Measurements from ENCODE around the gene PRKRIP1.
A peak's percentile ranks its signal among the peaks of the same experiment; 100 is the strongest.

The PRKRIP1 gene

GRCh38 chr7:102387064-102387463 lies 9.1 kb upstream of the PRKRIP1 start:
- H3K4me1 ChIP-seq (ENCODE audit: insufficient read depth, low read length, severe bottlenecking): no peaks in the 10 kb centered on the region
- peaks cover 65% of the 10 kb centered on the region for H3K36me3 ChIP-seq (ENCODE audit: insufficient read depth, low read length)
- 0 out of 2 replicates have a peak, but pooled peaks cover 2% of the 10 kb centered on the region for H4K20me1 ChIP-seq (ENCODE audit: insufficient read depth, low read length)
- no peak for TF ChIP-seq CTCF (IDR thresholded peaks at IDR 0.05; ENCODE audit: low read length)
- no peak for TF ChIP-seq EZH2 (IDR thresholded peaks at IDR 0.05; ENCODE audit: borderline replicate concordance, low read length)
- H3K4me3 ChIP-seq (ENCODE audit: low read depth, low read length, poor library complexity, severe bottlenecking): no peak overlapping the region
- H2AFZ ChIP-seq (ENCODE audit: low read length): no peak overlapping the region
- H3K9me2 ChIP-seq (ENCODE audit: low read depth, low read length): no peaks in the 10 kb centered on the region
- H3K9me3 ChIP-seq (ENCODE audit: low read length): no peaks in the 10 kb centered on the region
- H3K27me3 ChIP-seq (ENCODE audit: insufficient read depth, low read length): no peaks in the 10 kb centered on the region
- no peak overlapping the region for H3K27ac ChIP-seq (ENCODE audit: low read depth, low read length, poor library complexity, severe bottlenecking)
- no peaks in the 10 kb centered on the region for H3K79me2 ChIP-seq (ENCODE audit: insufficient read depth, low read length)
- no peak overlapping the region for H3K9ac ChIP-seq (ENCODE audit: low read length)
- H3F3A ChIP-seq (ENCODE audit: insufficient read depth, low read length): no peaks in the 10 kb centered on the region; the same call in none of the 2 replicates
- H3K4me2 ChIP-seq (ENCODE audit: low read length): no peak overlapping the region

GRCh38 chr7:102389810-102390209 lies 6.4 kb upstream of the PRKRIP1 start:
- Histone ChIP-seq H2AFZ (ENCODE audit: low read length) (no peak overlapping the region), H4K20me1 (ENCODE audit: insufficient read depth, low read length) (0 out of 2 replicates have a peak, but pooled peaks cover 2% of the 10 kb centered on the region), H3K9me2 (ENCODE audit: low read depth, low read length) (no peaks in the 10 kb centered on the region), H3K4me2 (ENCODE audit: low read length) (no peak overlapping the region), H3K27me3 (ENCODE audit: insufficient read depth, low read length) (no peaks in the 10 kb centered on the region), H3K9me3 (ENCODE audit: low read length) (no peaks in the 10 kb centered on the region), H3F3A (ENCODE audit: insufficient read depth, low read length) (no peaks in the 10 kb centered on the region; the same call in none of the 2 replicates), H3K27ac (ENCODE audit: low read depth, low read length, poor library complexity, severe bottlenecking) (peak overlapping the region; percentile 44), H3K4me3 (ENCODE audit: low read depth, low read length, poor library complexity, severe bottlenecking) (no peak overlapping the region), H3K9ac (ENCODE audit: low read length) (no peak overlapping the region), H3K4me1 (ENCODE audit: insufficient read depth, low read length, severe bottlenecking) (no peaks in the 10 kb centered on the region), H3K79me2 (ENCODE audit: insufficient read depth, low read length) (no peaks in the 10 kb centered on the region), H3K36me3 (ENCODE audit: insufficient read depth, low read length) (peaks cover 52% of the 10 kb centered on the region)
- no peak for TF ChIP-seq CTCF (IDR thresholded peaks at IDR 0.05; ENCODE audit: low read length)
- no peak for TF ChIP-seq EZH2 (IDR thresholded peaks at IDR 0.05; ENCODE audit: borderline replicate concordance, low read length)

GRCh38 chr7:102390697-102391484 lies 5.3 kb upstream of the PRKRIP1 start:
- Histone ChIP-seq H3K36me3 (ENCODE audit: insufficient read depth, low read length) (peaks cover 41% of the 10 kb centered on the region), H3K9me3 (ENCODE audit: low read length) (no peaks in the 10 kb centered on the region), H3F3A (ENCODE audit: insufficient read depth, low read length) (no peaks in the 10 kb centered on the region; the same call in none of the 2 replicates), H3K27me3 (ENCODE audit: insufficient read depth, low read length) (no peaks in the 10 kb centered on the region), H3K4me3 (ENCODE audit: low read depth, low read length, poor library complexity, severe bottlenecking) (no peak overlapping the region), H2AFZ (ENCODE audit: low read length) (no peak overlapping the region), H3K79me2 (ENCODE audit: insufficient read depth, low read length) (no peaks in the 10 kb centered on the region), H3K4me1 (ENCODE audit: insufficient read depth, low read length, severe bottlenecking) (peaks cover 7% of the 10 kb centered on the region), H3K27ac (ENCODE audit: low read depth, low read length, poor library complexity, severe bottlenecking) (no peak overlapping the region), H4K20me1 (ENCODE audit: insufficient read depth, low read length) (no peaks in the 10 kb centered on the region), H3K4me2 (ENCODE audit: low read length) (no peak overlapping the region), H3K9me2 (ENCODE audit: low read depth, low read length) (no peaks in the 10 kb centered on the region), H3K9ac (ENCODE audit: low read length) (no peak overlapping the region)
- TF ChIP-seq EZH2 (IDR thresholded peaks at IDR 0.05; ENCODE audit: borderline replicate concordance, low read length): no peak
- TF ChIP-seq CTCF (IDR thresholded peaks at IDR 0.05; ENCODE audit: low read length): peak; percentile 100
